Stimulated activated CD4-positive, alpha-beta T cell treated with anti-CD3 and anti-CD28 coated beads, Interleukin-1b, Interleukin-23, amount 100 ng/mL, for 24 hours (primary cell): ENCODE results near the gene MPDZ.

ENCODE experiments used
- DNase-seq, 4 experiments: peaks; one replicate each; pipeline ENCODE4 v3.0.0-alpha.2; 2020; ENCODE audit warnings: low read depth in 4 of 4, low spot score in 1 of 4

Gene MPDZ

GRCh38 chr9:13140843-13141592, 138.5 kb downstream of the MPDZ start:
- DNase-seq: no peak

GRCh38 chr9:13139641-13140171, 139.8 kb downstream of the MPDZ start:
- no peak for DNase-seq

- no peak for DNase-seq
Observed at GRCh38 chr9:13137426-13137825, 142.1 kb downstream of the MPDZ start.

GRCh38 chr9:13131991-13132390, 147.5 kb downstream of the MPDZ start:
- DNase-seq: no peak

DNA sequence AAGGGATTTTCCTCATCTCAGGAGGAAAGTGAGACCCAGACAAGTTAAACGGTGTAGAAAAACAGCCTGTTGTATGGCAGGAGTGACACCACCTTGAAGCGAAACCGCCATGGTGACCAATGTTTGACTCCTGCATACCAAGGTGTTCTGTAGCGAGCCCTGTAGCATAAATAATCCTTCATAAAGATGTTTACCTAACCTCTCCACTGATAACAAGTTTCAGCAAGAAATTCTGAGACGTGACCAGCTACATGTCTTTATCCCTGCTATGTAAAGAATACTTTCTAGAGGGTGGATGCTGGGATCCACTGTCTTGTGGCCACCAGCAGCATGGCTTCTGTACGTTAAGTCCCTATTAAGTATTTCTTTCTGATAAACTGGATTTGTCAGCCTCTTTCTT, 148.1 kb downstream of the MPDZ start:
- DNase-seq: no peak

DNA sequence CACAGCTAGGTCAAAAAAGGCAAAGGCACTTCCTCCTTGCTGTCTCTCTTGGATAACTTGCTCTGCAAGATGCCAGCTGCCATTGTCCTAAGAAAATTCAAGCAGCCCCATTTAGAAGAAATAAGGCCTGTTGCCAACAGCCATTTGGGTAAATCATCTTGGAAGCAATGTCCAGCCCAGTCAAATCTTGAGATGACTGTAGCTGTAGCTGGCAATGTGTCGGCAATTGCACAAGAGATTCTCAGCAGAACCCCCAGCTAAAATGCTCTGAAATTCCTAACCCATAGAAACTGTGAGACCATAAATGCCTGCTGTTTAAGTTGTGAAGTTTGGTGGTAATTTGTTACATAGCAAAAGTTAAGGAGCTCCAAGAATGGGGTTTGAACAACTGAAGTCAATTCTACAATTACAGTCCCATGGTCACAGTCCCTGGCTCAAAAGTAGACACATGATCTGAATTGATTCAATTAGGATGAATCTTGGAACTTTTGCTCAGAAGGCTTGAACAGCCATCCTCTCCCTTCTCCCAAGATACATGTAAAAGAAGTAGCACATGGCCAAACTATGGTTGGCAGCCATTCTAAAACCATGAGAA, 151.1 kb downstream of the MPDZ start:
- DNase-seq: no peak

- no peak for DNase-seq
Observed at GRCh38 chr9:13127131-13127530, 152.4 kb downstream of the MPDZ start.

- no peak for DNase-seq
Observed at GRCh38 chr9:13125261-13125660, 154.2 kb downstream of the MPDZ start.

GRCh38 chr9:13122756-13123369, 156.6 kb downstream of the MPDZ start:
- no peak for DNase-seq

DNA sequence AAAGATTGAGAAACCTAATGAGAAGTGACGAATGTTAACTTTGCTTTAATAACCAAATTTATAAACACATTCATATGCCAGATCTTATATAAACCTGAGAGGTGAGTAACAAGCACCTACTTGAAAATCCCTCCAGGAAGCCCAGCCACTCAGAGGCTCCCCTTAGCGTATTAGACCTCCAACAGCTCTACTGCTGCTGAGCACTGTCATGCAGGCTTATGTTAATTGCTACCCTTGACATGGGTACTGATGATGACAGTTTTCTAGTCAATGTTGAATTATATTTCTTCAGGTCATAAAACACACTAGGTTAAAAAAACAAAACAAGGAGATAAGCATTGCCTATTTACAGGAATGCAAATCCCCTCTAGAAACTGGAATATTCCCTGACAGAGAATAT, 161.2 kb downstream of the MPDZ start:
- no peak for DNase-seq

GRCh38 chr9:13116292-13116691, 163.2 kb downstream of the MPDZ start:
- no peak for DNase-seq

DNA sequence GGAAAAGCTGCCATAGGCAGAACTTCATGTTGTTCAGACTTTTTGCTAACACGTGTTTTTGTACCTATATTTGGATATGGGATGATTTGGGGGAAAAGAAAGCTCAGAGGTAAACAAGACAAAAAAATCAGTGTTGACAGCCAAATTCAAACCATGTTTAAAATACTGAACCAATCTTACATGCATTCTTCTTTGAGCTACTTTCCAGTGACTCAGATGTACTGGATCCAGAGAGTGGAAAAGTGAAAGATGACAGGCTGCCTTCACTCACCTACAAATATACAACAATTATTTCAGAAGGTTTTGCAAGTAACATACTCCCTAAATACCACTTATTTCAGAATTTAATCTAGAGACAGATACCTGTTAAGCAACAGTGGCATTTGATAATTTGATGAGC, 165.7 kb downstream of the MPDZ start:
- no peak for DNase-seq

GRCh38 chr9:13113216-13113615, 166.3 kb downstream of the MPDZ start:
- DNase-seq: no peak

GRCh38 chr9:13111778-13112177, 167.7 kb downstream of the MPDZ start:
- no peak for DNase-seq

DNA sequence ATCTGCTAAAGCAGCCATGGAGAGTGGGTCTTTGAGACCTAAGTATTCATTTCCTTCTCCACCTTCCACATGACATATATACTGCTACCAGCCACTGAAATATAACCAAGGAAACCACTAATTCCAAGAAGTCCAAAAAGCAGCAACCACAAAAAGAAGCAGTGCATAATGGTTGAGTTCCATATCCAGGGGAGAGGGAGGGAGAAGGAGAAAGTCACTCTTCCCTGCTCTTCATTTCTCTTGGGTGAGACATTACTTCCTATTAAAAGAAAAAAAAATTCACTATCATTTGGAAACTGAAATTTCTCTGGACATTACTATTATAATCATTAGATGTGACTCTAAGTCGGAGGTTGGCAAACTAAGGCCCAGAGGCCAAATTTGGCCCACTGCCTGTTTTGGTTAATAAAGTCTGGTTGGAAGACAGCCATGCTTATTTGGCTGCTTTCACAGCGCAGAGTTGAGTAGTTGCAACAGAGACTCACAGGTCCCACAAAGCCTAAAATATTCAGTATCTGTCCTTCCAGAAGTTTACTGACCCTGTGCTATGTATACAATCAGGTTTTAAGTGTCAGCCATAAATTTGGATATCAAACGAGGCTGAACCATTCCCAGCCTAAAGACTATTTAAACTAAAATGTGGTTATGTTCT, 168.6 kb downstream of the MPDZ start:
- no peak for DNase-seq

GRCh38 chr9:13109781-13110180, 169.7 kb downstream of the MPDZ start:
- DNase-seq: no peak

- no peak for DNase-seq
Observed at GRCh38 chr9:13107008-13107407, 172.5 kb downstream of the MPDZ start.

- DNase-seq: no peak
Observed at GRCh38 chr9:13100914-13101572, 178.4 kb downstream of the MPDZ start.

- DNase-seq: no peak
Observed at GRCh38 chr9:13095056-13095455, 184.4 kb downstream of the MPDZ start.

- DNase-seq: no peak
Observed at GRCh38 chr9:13090628-13091027, 188.9 kb downstream of the MPDZ start.

DNA sequence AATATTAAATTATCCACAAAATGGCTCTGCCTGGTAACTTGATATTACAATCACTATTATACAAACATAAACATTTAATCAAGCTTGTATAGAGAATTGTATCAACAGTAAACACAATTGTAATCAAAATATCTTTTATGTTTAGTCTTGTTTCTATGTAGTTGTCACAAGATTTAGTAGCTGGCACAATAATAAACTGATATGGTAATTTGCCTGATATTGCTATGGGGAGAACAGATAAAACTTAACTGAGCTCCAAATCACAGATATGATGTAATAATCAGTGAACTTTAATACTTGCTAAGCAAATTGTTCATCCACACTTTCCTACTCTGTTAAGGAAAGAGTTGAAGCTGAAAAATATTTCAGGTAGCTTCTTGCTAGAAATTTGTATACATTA, 189.8 kb downstream of the MPDZ start:
- no peak for DNase-seq
